ENCODE results near the gene KLHL29. TPM values are rescaled to one million over a fixed set of nuclear protein-coding genes. Genes with fewer than 3 reads are reported as not detected.

KLHL29 gene
- polyA plus RNA-seq, 1 donor from 2014 or later: 42.4 TPM

GRCh38 chr2:23366720-23367119 is 18.3 kb upstream of the KLHL29 start:
- no peak overlapping the region for H2AFZ ChIP-seq (ENCODE audit: low read depth, low read length)
- H3K4me3 ChIP-seq (ENCODE audit: low read length): no peak overlapping the region
- H3K4me2 ChIP-seq (ENCODE audit: low read length): no peak overlapping the region
- no peaks in the 10 kb centered on the region for H4K20me1 ChIP-seq (ENCODE audit: insufficient read depth)
- H3K9me2 ChIP-seq (ENCODE audit: insufficient read depth, low read length): no peaks in the 10 kb centered on the region
- no peaks in the 10 kb centered on the region for H3K9me3 ChIP-seq (ENCODE audit: low read length)
- H3K27ac ChIP-seq (ENCODE audit: low read length): no peak overlapping the region
- no peaks in the 10 kb centered on the region for H3F3A ChIP-seq (ENCODE audit: insufficient read depth, low read length, poor library complexity, severe bottlenecking)
- TF ChIP-seq POLR2AphosphoS5 (IDR thresholded peaks at IDR 0.05) (no peak), EZH2 (IDR thresholded peaks at IDR 0.05; ENCODE audit: borderline replicate concordance, insufficient read depth, low read length, poor library complexity, severe bottlenecking) (no peak), RAD21 (conservative IDR thresholded peaks at IDR 0.05) (no peak), CTCF (IDR thresholded peaks at IDR 0.05; ENCODE audit: poor library complexity, severe bottlenecking) (no peak), MXI1 (conservative IDR thresholded peaks at IDR 0.05; ENCODE audit: poor library complexity, severe bottlenecking) (no peak), TAF1 (IDR thresholded peaks at IDR 0.05; ENCODE audit: low read depth) (no peak), REST (IDR thresholded peaks at IDR 0.05; ENCODE audit: borderline replicate concordance) (no peak), SMC3 (conservative IDR thresholded peaks at IDR 0.05; ENCODE audit: poor library complexity) (no peak), EP300 (conservative IDR thresholded peaks at IDR 0.05; ENCODE audit: poor library complexity, severe bottlenecking) (no peak)
- H3K79me2 ChIP-seq (replicated peaks; ENCODE audit: insufficient read depth, low read length): no peaks in the 10 kb centered on the region
- H3K27me3 ChIP-seq (ENCODE audit: insufficient read depth, low read depth, low read length): no peaks in the 10 kb centered on the region
- H3K9ac ChIP-seq (ENCODE audit: low read length): no peak overlapping the region
- no peaks in the 10 kb centered on the region for H3K36me3 ChIP-seq (ENCODE audit: insufficient read depth, low read length)

GRCh38 chr2:23367760-23368159 is 17.2 kb upstream of the KLHL29 start:
- H3K4me2 ChIP-seq (ENCODE audit: low read length): no peak overlapping the region
- H2AFZ ChIP-seq (ENCODE audit: low read depth, low read length): no peak overlapping the region
- no peak overlapping the region for H3K9ac ChIP-seq (ENCODE audit: low read length)
- H3K9me3 ChIP-seq (ENCODE audit: low read length): no peaks in the 10 kb centered on the region
- no peak overlapping the region for H3K27ac ChIP-seq (ENCODE audit: low read length)
- no peaks in the 10 kb centered on the region for H3F3A ChIP-seq (ENCODE audit: insufficient read depth, low read length, poor library complexity, severe bottlenecking)
- H3K9me2 ChIP-seq (ENCODE audit: insufficient read depth, low read length): no peaks in the 10 kb centered on the region
- H3K79me2 ChIP-seq (replicated peaks; ENCODE audit: insufficient read depth, low read length): no peaks in the 10 kb centered on the region
- H3K27me3 ChIP-seq (ENCODE audit: insufficient read depth, low read depth, low read length): no peaks in the 10 kb centered on the region
- no peaks in the 10 kb centered on the region for H4K20me1 ChIP-seq (ENCODE audit: insufficient read depth)
- H3K36me3 ChIP-seq (ENCODE audit: insufficient read depth, low read length): no peaks in the 10 kb centered on the region
- no peak overlapping the region for H3K4me3 ChIP-seq (ENCODE audit: low read length)
- no peak for TF ChIP-seq EZH2 (IDR thresholded peaks at IDR 0.05; ENCODE audit: borderline replicate concordance, insufficient read depth, low read length, poor library complexity, severe bottlenecking)

GRCh38 chr2:23373666-23374065 is 11.3 kb upstream of the KLHL29 start:
- Histone ChIP-seq H3K4me3 (ENCODE audit: low read length) (no peak overlapping the region), H3K36me3 (ENCODE audit: insufficient read depth, low read length) (no peaks in the 10 kb centered on the region), H3K9ac (ENCODE audit: low read length) (no peak overlapping the region), H3K27ac (ENCODE audit: low read length) (no peak overlapping the region), H2AFZ (ENCODE audit: low read depth, low read length) (no peak overlapping the region), H3K9me3 (ENCODE audit: low read length) (no peaks in the 10 kb centered on the region), H4K20me1 (ENCODE audit: insufficient read depth) (no peaks in the 10 kb centered on the region), H3K9me2 (ENCODE audit: insufficient read depth, low read length) (no peaks in the 10 kb centered on the region), H3F3A (ENCODE audit: insufficient read depth, low read length, poor library complexity, severe bottlenecking) (no peaks in the 10 kb centered on the region), H3K4me2 (ENCODE audit: low read length) (no peak overlapping the region), H3K27me3 (ENCODE audit: insufficient read depth, low read depth, low read length) (no peaks in the 10 kb centered on the region), H3K79me2 (replicated peaks; ENCODE audit: insufficient read depth, low read length) (no peaks in the 10 kb centered on the region)
- TF ChIP-seq EZH2 (IDR thresholded peaks at IDR 0.05; ENCODE audit: borderline replicate concordance, insufficient read depth, low read length, poor library complexity, severe bottlenecking) (no peak), SMC3 (conservative IDR thresholded peaks at IDR 0.05; ENCODE audit: poor library complexity) (no peak), EP300 (conservative IDR thresholded peaks at IDR 0.05; ENCODE audit: poor library complexity, severe bottlenecking) (no peak), CTCF (IDR thresholded peaks at IDR 0.05; ENCODE audit: poor library complexity, severe bottlenecking) (no peak), RAD21 (conservative IDR thresholded peaks at IDR 0.05) (no peak), TAF1 (IDR thresholded peaks at IDR 0.05; ENCODE audit: low read depth) (no peak), MXI1 (conservative IDR thresholded peaks at IDR 0.05; ENCODE audit: poor library complexity, severe bottlenecking) (no peak), REST (IDR thresholded peaks at IDR 0.05; ENCODE audit: borderline replicate concordance) (no peak), POLR2AphosphoS5 (IDR thresholded peaks at IDR 0.05) (no peak)
